Body of pancreas (tissue), 4 donors: Measurements from ENCODE around the gene LAMA2. TPM values are rescaled to one million over a fixed set of nuclear protein-coding genes. Genes with fewer than 3 reads are reported as not detected.
"Not testable (repeated sequence)": the region's sequence is repeated elsewhere in the genome, so short reads cannot be mapped to it uniquely, and the experiment has no call there.

Source experiments
- ATAC-seq: fragments of 150-250 bp; one replicate; pipeline ENCODE4 v1.9.1; 2016
- DNase-seq, 4 donors: peaks; one replicate each; pipeline ENCODE4 v3.0.0-alpha.2; 2019
- H3K27ac ChIP-seq, 4 donors: fragments of 200-600 bp; sonication (generic); 1 replicate in 3 of 4; 2 replicates in 1 of 4; pipeline versions ENCODE4 v1.5.1 to v1.6.1; 2016 to 2019; ENCODE audit warnings: mild to moderate bottlenecking in 1 of 4, mixed read lengths in 1 of 4, moderate library complexity in 1 of 4
- H3K27me3 ChIP-seq, 2 donors: fragments of 200-600 bp; sonication (generic); one replicate each; pipeline ENCODE4 v1.6.0; 2016; ENCODE audit warnings: mild to moderate bottlenecking in 1 of 2
- H3K36me3 ChIP-seq, 2 donors: fragments of 200-600 bp; sonication (generic); replicated peaks in 1 of 2; 2 replicates each; pipeline ENCODE4 v1.5.1; 2016; ENCODE audit warnings: low read depth in 2 of 2; ENCODE audit not compliant: insufficient read depth in 1 of 2
- H3K4me1 ChIP-seq: fragments of 200-600 bp; sonication (generic); one replicate; pipeline ENCODE4 v1.6.0; 2016
- H3K4me3 ChIP-seq, 2 donors: fragments of 200-600 bp; sonication (generic); 1 replicate in 1 of 2; 2 replicates in 1 of 2; pipeline ENCODE4 v1.5.1; 2016 to 2019
- H3K9me3 ChIP-seq, 3 donors: fragments of 200-600 bp; sonication (generic); 1 replicate in 2 of 3; 2 replicates in 1 of 3; pipeline ENCODE4 v1.5.1; 2016
- CTCF ChIP-seq, 7 experiments: fragments of 450-650 bp in 4 of 7; fragments of 200-600 bp in 3 of 7; sonication (generic) in 3 of 7; IDR thresholded peaks; one replicate each; pipeline ENCODE4 v1.5.1; 2016 to 2019; ENCODE audit warnings: antibody characterized with exemption in 7 of 7
- POLR2A ChIP-seq, 3 donors: fragments of 450-650 bp; IDR thresholded peaks; one replicate each; pipeline ENCODE4 v1.6.1; 2016; ENCODE audit warnings: antibody characterized with exemption in 3 of 3, mild to moderate bottlenecking in 2 of 3
- WGBS, 2 donors: methylation state at CpG; one replicate each; pipeline ENCODE4 v1.1.5; 2017; 5-methylcytosine and 5-hydroxymethylcytosine counted together
- intact Hi-C: fragments of 100-400 bp; cut with DNase I; formaldehyde crosslinking; loops from one replicate; pipeline ENCODE4 v1.15.1; 2023
- total RNA-seq, 2 donors: library from RNA; depleted of rRNA; stranded (reverse); fragments of >200 nt; gene quantifications; one replicate each; pipeline ENCODE4 v1.1.0, GENCODE V29; 2016

LAMA2 gene
- total RNA-seq, 2 donors from 2014 or later = 43.3 to 54.7 TPM

GRCh38 chr6:129140526-129140925, 257.6 kb downstream of the LAMA2 start:
- DNase-seq = no peak
- ATAC-seq = peak; percentile 27
- Histone ChIP-seq H3K4me1 (no peaks in the 10 kb centered on the region), H3K27me3 (no peaks in the 10 kb centered on the region), H3K27ac (no peak overlapping the region), H3K4me3 (no peak overlapping the region), H3K36me3 (no peaks in the 10 kb centered on the region), H3K9me3 (no peaks in the 10 kb centered on the region)
- WGBS, 2 donors = 37 to 47% methylated on average over 2 of the region's 2 CpGs
- TF ChIP-seq CTCF (IDR thresholded peaks at IDR 0.05) (no peak), POLR2A (IDR thresholded peaks at IDR 0.05) (no peak)
- intact Hi-C loops = no loop called here

- TF ChIP-seq POLR2A (IDR thresholded peaks at IDR 0.05) (no peak), CTCF (IDR thresholded peaks at IDR 0.05) (no peak)
- intact Hi-C loops = no loop called here
- Histone ChIP-seq H3K4me1 (no peaks in the 10 kb centered on the region), H3K27me3 (no peaks in the 10 kb centered on the region), H3K27ac (no peak overlapping the region), H3K36me3 (no peaks in the 10 kb centered on the region), H3K9me3 (no peaks in the 10 kb centered on the region), H3K4me3 (no peak overlapping the region)
- no peak for ATAC-seq
- no peak for DNase-seq
- 11 to 13% methylated on average over 1 of the region's 1 CpG for WGBS, 2 donors
These were observed 258.6 kb downstream of the LAMA2 start for GRCh38 chr6:129141499-129141898.

GRCh38 chr6:129146902-129147301, 264.0 kb downstream of the LAMA2 start:
- H3K27me3 ChIP-seq = no peaks in the 10 kb centered on the region
- no peaks in the 10 kb centered on the region for H3K4me1 ChIP-seq
- no peaks in the 10 kb centered on the region for H3K36me3 ChIP-seq
- H3K9me3 ChIP-seq = no peaks in the 10 kb centered on the region
- ATAC-seq = no peak
- H3K4me3 ChIP-seq = no peak overlapping the region
- WGBS, 2 donors = 62 to 81% methylated on average over 3 of the region's 3 CpGs
- no peak for TF ChIP-seq POLR2A (IDR thresholded peaks at IDR 0.05)
- TF ChIP-seq CTCF (IDR thresholded peaks at IDR 0.05) = no peak
- intact Hi-C loops = no loop called here
- H3K27ac ChIP-seq = no peak overlapping the region
- DNase-seq = no peak

- TF ChIP-seq CTCF (IDR thresholded peaks at IDR 0.05) (no peak), POLR2A (IDR thresholded peaks at IDR 0.05) (no peak)
- H3K36me3 ChIP-seq = no peaks in the 10 kb centered on the region
- H3K4me3 ChIP-seq = no peak overlapping the region
- H3K27ac ChIP-seq = no peak overlapping the region
- H3K4me1 ChIP-seq = no peaks in the 10 kb centered on the region
- no peaks in the 10 kb centered on the region for H3K27me3 ChIP-seq
- ATAC-seq (no peak), DNase-seq (no peak)
- no peaks in the 10 kb centered on the region for H3K9me3 ChIP-seq
- WGBS, 2 donors = 53 to 58% methylated on average over 4 of the region's 4 CpGs
- intact Hi-C loops = no loop called here
These were observed 267.6 kb downstream of the LAMA2 start for GRCh38 chr6:129150507-129150906.

- 66 to 71% methylated on average over 4 of the region's 4 CpGs for WGBS, 2 donors
- intact Hi-C loops = no loop called here
- no peak overlapping the region for H3K4me3 ChIP-seq
- H3K9me3 ChIP-seq = no peaks in the 10 kb centered on the region
- DNase-seq = no peak
- H3K27me3 ChIP-seq = no peaks in the 10 kb centered on the region
- H3K4me1 ChIP-seq = no peaks in the 10 kb centered on the region
- no peak overlapping the region for H3K27ac ChIP-seq
- H3K36me3 ChIP-seq = no peaks in the 10 kb centered on the region
- no peak for TF ChIP-seq CTCF (IDR thresholded peaks at IDR 0.05)
- TF ChIP-seq POLR2A (IDR thresholded peaks at IDR 0.05) = no peak
- no peak for ATAC-seq
These were observed 270.3 kb downstream of the LAMA2 start for GRCh38 chr6:129153257-129153656.

- H3K4me1 ChIP-seq, ATAC-seq, intact Hi-C loops, H3K4me3 ChIP-seq, H3K9me3 ChIP-seq, H3K27me3 ChIP-seq, H3K36me3 ChIP-seq, DNase-seq, H3K27ac ChIP-seq: not testable (repeated sequence)
- WGBS, 2 donors = 82 to 83% methylated on average over 17 of the region's 17 CpGs
These were observed 276.3 kb downstream of the LAMA2 start for GRCh38 chr6:129159242-129159641.
